B cell (primary cell): ENCODE measurements around the gene XDH. TPM values are rescaled to one million over a fixed set of nuclear protein-coding genes. Genes with fewer than 3 reads are reported as not detected.

Source experiments
- ATAC-seq: fragments of 200-7000 bp; cut with Tn5 transposase; one replicate; pipeline ENCODE4 v1.10.0; 2021; ENCODE audit warnings: low read depth, mild to moderate bottlenecking, moderate number of reproducible peaks, moderate library complexity
- CTCF ChIA-PET: fragments of 350-600 bp; sonication (Branson Sonifier 250); formaldehyde crosslinking; loops from one replicate; lab custom pipeline; 2021; ENCODE audit warnings: antibody characterized with exemption, inconsistent platforms; lab: Charles Lee
- POLR2A ChIA-PET: fragments of 350-600 bp; sonication (Branson Sonifier 250); formaldehyde crosslinking; loops from one replicate; lab custom pipeline; 2021; ENCODE audit warnings: antibody characterized with exemption; lab: Charles Lee
- DNase-seq: peaks from one replicate; pipeline ENCODE4 v3.0.0; 2013
- H2AFZ ChIP-seq: 2 replicates; pipeline ENCODE4 v1.6.1; 2012; ENCODE audit warnings: mild to moderate bottlenecking, low read depth, low read length; ENCODE audit not compliant: insufficient read depth, poor library complexity, severe bottlenecking
- H3K27ac ChIP-seq, 2 donors: 1 replicate in 1 of 2; 2 replicates in 1 of 2; pipeline ENCODE4 v1.5.1; 2012 to 2013; ENCODE audit warnings: low read length in 2 of 2, mild to moderate bottlenecking in 2 of 2, moderate library complexity in 1 of 2
- H3K27me3 ChIP-seq, 4 experiments: fragments of 200-600 bp in 1 of 4; sonication (generic) in 1 of 4; replicated peaks in 1 of 4; 1 replicate in 2 of 4; 2 replicates in 2 of 4; pipeline versions ENCODE4 v1.6.1 to v1.7.0; 2013 to 2016; ENCODE audit warnings: low read length in 3 of 4, mild to moderate bottlenecking in 2 of 4, mixed read lengths in 1 of 4, moderate library complexity in 1 of 4; ENCODE audit not compliant: insufficient read depth in 4 of 4, control insufficient read depth in 3 of 4; ENCODE audit errors: control extremely low read depth in 1 of 4
- H3K36me3 ChIP-seq, 2 experiments: replicated peaks in 1 of 2; 1 replicate in 1 of 2; 2 replicates in 1 of 2; pipeline versions ENCODE4 v1.6.1 to v1.7.1; 2013; ENCODE audit warnings: low read length in 1 of 2; ENCODE audit not compliant: insufficient read depth in 2 of 2, control insufficient read depth in 1 of 2; ENCODE audit errors: control extremely low read depth in 1 of 2, extremely low read depth in 1 of 2
- H3K4me1 ChIP-seq, 2 donors: fragments of 200-600 bp in 1 of 2; sonication (generic) in 1 of 2; 1 replicate in 1 of 2; 2 replicates in 1 of 2; pipeline versions ENCODE4 v1.5.1 to v1.6.1; 2013 to 2017; ENCODE audit warnings: low read length in 2 of 2; ENCODE audit not compliant: control insufficient read depth in 2 of 2, insufficient read depth in 2 of 2
- H3K4me2 ChIP-seq: replicated peaks from 2 replicates; pipeline ENCODE3; 2012; ENCODE audit warnings: mild to moderate bottlenecking, low read depth, low read length; ENCODE audit not compliant: poor library complexity, severe bottlenecking
- H3K4me3 ChIP-seq, 5 experiments: fragments of 200-600 bp in 1 of 5; sonication (generic) in 1 of 5; 1 replicate in 3 of 5; 2 replicates in 2 of 5; pipeline versions ENCODE4 v1.5.1 to v1.7.0; 2011 to 2016; ENCODE audit warnings: low read length in 4 of 5, mild to moderate bottlenecking in 4 of 5, low read depth in 2 of 5, control low read depth in 1 of 5, moderate library complexity in 1 of 5; ENCODE audit not compliant: insufficient read depth in 1 of 5; ENCODE audit errors: control extremely low read depth in 1 of 5, extremely low read depth in 1 of 5
- H3K79me2 ChIP-seq: fragments of 200-600 bp; sonication (generic); one replicate; pipeline ENCODE4 v1.6.0; 2016; ENCODE audit warnings: low read length; ENCODE audit not compliant: control insufficient read depth, insufficient read depth
- H3K9ac ChIP-seq: fragments of 200-600 bp; sonication (generic); 2 replicates; pipeline ENCODE4 v1.6.1; 2017; ENCODE audit warnings: mild to moderate bottlenecking, low read length, moderate library complexity
- H3K9me3 ChIP-seq, 3 donors: one replicate each; pipeline versions ENCODE4 v1.6.1 to v1.7.1; 2013; ENCODE audit warnings: low read length in 2 of 3; ENCODE audit not compliant: control insufficient read depth in 2 of 3, insufficient read depth in 1 of 3; ENCODE audit errors: control extremely low read depth in 1 of 3
- H4K20me1 ChIP-seq: 2 replicates; pipeline ENCODE4 v1.6.0; 2012; ENCODE audit warnings: mild to moderate bottlenecking, low read length; ENCODE audit not compliant: insufficient read depth, control insufficient read depth, poor library complexity, severe bottlenecking
- H3K27ac Mint-ChIP-seq: one replicate; pipeline ENCODE4 v1.8.0; 2021; ENCODE audit warnings: mixed read lengths
- H3K27me3 Mint-ChIP-seq: one replicate; pipeline ENCODE4 v1.8.0; 2021; ENCODE audit warnings: mixed read lengths
- H3K4me1 Mint-ChIP-seq: one replicate; pipeline ENCODE4 v1.8.0; 2021; ENCODE audit warnings: mixed read lengths
- H3K4me3 Mint-ChIP-seq: one replicate; pipeline ENCODE4 v1.8.0; 2021; ENCODE audit warnings: mixed read lengths
- H3K9me3 Mint-ChIP-seq: one replicate; pipeline ENCODE4 v1.8.0; 2022; ENCODE audit warnings: mixed read lengths; ENCODE audit not compliant: insufficient read depth
- EZH2 ChIP-seq: IDR thresholded peaks from 2 replicates; pipeline ENCODE4 v1.6.1; 2012; ENCODE audit warnings: borderline replicate concordance, low read depth, mild to moderate bottlenecking, moderate library complexity, low read length; ENCODE audit not compliant: insufficient read depth, poor library complexity, severe bottlenecking
- WGBS: methylation state at CpG from one replicate; pipeline ENCODE4 v1.1.5; 2013; ENCODE audit warnings: missing lambda C conversion rate; ENCODE audit not compliant: insufficient coverage; 5-methylcytosine and 5-hydroxymethylcytosine counted together
- intact Hi-C: fragments of 100-400 bp; cut with micrococcal nuclease; formaldehyde crosslinking; loops from one replicate; pipeline ENCODE4 v1.10.0; 2022
- polyA plus RNA-seq: library from polyadenylated mRNA; depleted of rRNA; stranded (reverse); fragments of >200 nt; gene quantifications from 2 replicates; pipeline ENCODE4 v1.2.3, GENCODE V29; 2012
- total RNA-seq, 2 donors: library from RNA; stranded (reverse); fragments of 120-200 nt in 1 of 2; gene quantifications; 1 replicate in 1 of 2; 2 replicates in 1 of 2; pipeline versions ENCODE4 v1.2.3 to v1.2.4, GENCODE V29; 2013 to 2022
- TF ChIP-seq, protein P1 (sequence below): fragments of 200-600 bp; IDR thresholded peaks from one replicate; pipeline ENCODE4 v1.8.0; 2022; ENCODE audit warnings: antibody characterized with exemption, mild to moderate bottlenecking

The XDH gene
- total and polyA plus RNA-seq, 2 donors (not counting 1 experiment from before 2014, with no cell fraction given): not detected

DNA sequence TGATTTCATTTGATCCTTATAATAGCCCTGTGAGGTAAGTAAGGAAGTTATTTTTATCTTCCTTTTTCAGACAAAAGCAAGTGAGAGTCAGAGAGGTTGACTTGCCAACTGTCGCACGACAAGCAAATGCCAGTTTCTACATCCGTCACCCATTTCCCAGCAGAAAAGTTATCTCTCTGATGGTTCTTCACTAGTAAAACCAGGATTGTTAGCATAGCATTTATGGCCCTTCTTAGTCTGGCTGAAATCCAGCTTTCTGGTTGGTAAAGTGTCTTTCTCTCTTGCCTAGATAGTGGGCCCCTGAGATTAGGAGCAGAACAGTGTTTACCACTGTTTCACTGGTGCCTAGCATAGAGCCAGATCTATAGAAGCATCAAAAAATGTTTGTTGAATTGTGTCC lies 7.1 kb upstream of the XDH start:
- CTCF ChIA-PET: no interaction called here
- peaks cover 17% of the 10 kb centered on the region for H3K27me3 Mint-ChIP-seq

DNA sequence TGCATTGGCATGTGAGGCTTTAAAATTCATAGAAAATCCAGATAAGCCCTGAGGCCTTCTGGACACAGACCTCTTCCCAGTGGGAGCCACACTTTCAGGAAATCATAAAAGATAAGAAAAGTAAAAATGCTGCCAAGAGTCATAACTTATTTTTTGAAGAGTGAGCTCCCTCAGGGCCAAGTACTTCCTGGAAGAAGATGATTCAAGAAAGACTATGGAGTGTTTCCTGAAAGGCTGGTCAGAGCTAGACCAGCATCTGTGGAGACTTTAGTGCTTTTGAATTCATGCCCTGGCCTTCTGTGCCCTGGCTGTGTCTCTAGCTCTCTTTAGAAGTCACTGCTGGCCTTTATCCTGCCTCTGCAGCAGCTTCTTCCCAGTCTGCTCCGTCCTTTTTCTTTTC lies 6.4 kb upstream of the XDH start:
- no peak overlapping the region for H2AFZ ChIP-seq
- no peak for ATAC-seq
- ChIA-PET POLR2A (no interaction called here), CTCF (no interaction called here)
- H3K4me1 ChIP-seq: no peaks in the 10 kb centered on the region
- intact Hi-C loops: no loop called here
- no CpG with 5 or more reads among the region's 1 CpG for WGBS
- no peaks in the 10 kb centered on the region for H3K27me3 ChIP-seq
- H3K4me1 Mint-ChIP-seq: peaks cover 3% of the 10 kb centered on the region
- H3K36me3 ChIP-seq: no peaks in the 10 kb centered on the region
- no peak overlapping the region for H3K9ac ChIP-seq
- no peak overlapping the region for H3K4me3 Mint-ChIP-seq
- H3K27ac ChIP-seq: no peak overlapping the region
- TF ChIP-seq, protein P1, sequence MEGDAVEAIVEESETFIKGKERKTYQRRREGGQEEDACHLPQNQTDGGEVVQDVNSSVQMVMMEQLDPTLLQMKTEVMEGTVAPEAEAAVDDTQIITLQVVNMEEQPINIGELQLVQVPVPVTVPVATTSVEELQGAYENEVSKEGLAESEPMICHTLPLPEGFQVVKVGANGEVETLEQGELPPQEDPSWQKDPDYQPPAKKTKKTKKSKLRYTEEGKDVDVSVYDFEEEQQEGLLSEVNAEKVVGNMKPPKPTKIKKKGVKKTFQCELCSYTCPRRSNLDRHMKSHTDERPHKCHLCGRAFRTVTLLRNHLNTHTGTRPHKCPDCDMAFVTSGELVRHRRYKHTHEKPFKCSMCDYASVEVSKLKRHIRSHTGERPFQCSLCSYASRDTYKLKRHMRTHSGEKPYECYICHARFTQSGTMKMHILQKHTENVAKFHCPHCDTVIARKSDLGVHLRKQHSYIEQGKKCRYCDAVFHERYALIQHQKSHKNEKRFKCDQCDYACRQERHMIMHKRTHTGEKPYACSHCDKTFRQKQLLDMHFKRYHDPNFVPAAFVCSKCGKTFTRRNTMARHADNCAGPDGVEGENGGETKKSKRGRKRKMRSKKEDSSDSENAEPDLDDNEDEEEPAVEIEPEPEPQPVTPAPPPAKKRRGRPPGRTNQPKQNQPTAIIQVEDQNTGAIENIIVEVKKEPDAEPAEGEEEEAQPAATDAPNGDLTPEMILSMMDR: no peak
- TF ChIP-seq EZH2: no peak
- no peak overlapping the region for H3K4me2 ChIP-seq
- peaks cover 3% of the 10 kb centered on the region for H3K9me3 Mint-ChIP-seq
- no peak for DNase-seq
- H3K9me3 ChIP-seq: peaks cover 8 to 16% (median 9%) of the 10 kb centered on the region in 3 donors
- H3K27me3 Mint-ChIP-seq: peaks cover 12% of the 10 kb centered on the region
- H3K79me2 ChIP-seq: no peaks in the 10 kb centered on the region
- H4K20me1 ChIP-seq: no peaks in the 10 kb centered on the region
- no peak overlapping the region for H3K27ac Mint-ChIP-seq
- H3K4me3 ChIP-seq: no peak overlapping the region

More for the DNA sequence above, 7.1 kb upstream of the XDH start:
- Mint-ChIP-seq H3K9me3 (peaks cover 3% of the 10 kb centered on the region), H3K4me3 (no peak overlapping the region), H3K27ac (no peak overlapping the region), H3K4me1 (peaks cover under 1% of the 10 kb centered on the region)
- H3K36me3 ChIP-seq: no peaks in the 10 kb centered on the region
- no peak for TF ChIP-seq EZH2
- WGBS: 100% methylated on average over 3 of the region's 3 CpGs
- H3K4me3 ChIP-seq: no peak overlapping the region
- H3K27ac ChIP-seq: no peak overlapping the region
- no peak overlapping the region for H3K9ac ChIP-seq
- intact Hi-C loops: no loop called here
- peaks cover 8 to 16% (median 9%) of the 10 kb centered on the region in 3 donors for H3K9me3 ChIP-seq
- H3K4me2 ChIP-seq: no peak overlapping the region
- no peaks in the 10 kb centered on the region for H3K4me1 ChIP-seq
- ATAC-seq (no peak), DNase-seq (no peak)
- no peaks in the 10 kb centered on the region for H3K27me3 ChIP-seq
- H3K79me2 ChIP-seq: no peaks in the 10 kb centered on the region
- POLR2A ChIA-PET: no interaction called here
- no peaks in the 10 kb centered on the region for H4K20me1 ChIP-seq
- H2AFZ ChIP-seq: no peak overlapping the region
